A549 treated with RU486 at 1 μM for 4 hours (cell line): Measurements from ENCODE around the gene WFS1. TPM values are rescaled to one million over a fixed set of nuclear protein-coding genes. Genes with fewer than 3 reads are reported as not detected.

Experiments used
- total RNA-seq: library from RNA; stranded (reverse); fragments of 200-300 nt; extraction: Qiagen RNA extraction; gene quantifications from 5 replicates; pipeline ENCODE4 v1.2.3, GENCODE V29; 2022; ENCODE audit warnings: low read depth

The WFS1 gene, protein sequence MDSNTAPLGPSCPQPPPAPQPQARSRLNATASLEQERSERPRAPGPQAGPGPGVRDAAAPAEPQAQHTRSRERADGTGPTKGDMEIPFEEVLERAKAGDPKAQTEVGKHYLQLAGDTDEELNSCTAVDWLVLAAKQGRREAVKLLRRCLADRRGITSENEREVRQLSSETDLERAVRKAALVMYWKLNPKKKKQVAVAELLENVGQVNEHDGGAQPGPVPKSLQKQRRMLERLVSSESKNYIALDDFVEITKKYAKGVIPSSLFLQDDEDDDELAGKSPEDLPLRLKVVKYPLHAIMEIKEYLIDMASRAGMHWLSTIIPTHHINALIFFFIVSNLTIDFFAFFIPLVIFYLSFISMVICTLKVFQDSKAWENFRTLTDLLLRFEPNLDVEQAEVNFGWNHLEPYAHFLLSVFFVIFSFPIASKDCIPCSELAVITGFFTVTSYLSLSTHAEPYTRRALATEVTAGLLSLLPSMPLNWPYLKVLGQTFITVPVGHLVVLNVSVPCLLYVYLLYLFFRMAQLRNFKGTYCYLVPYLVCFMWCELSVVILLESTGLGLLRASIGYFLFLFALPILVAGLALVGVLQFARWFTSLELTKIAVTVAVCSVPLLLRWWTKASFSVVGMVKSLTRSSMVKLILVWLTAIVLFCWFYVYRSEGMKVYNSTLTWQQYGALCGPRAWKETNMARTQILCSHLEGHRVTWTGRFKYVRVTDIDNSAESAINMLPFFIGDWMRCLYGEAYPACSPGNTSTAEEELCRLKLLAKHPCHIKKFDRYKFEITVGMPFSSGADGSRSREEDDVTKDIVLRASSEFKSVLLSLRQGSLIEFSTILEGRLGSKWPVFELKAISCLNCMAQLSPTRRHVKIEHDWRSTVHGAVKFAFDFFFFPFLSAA
- 12.5 to 18.5 TPM (median 16.3 TPM) in 5 replicates for total RNA-seq

DNA sequence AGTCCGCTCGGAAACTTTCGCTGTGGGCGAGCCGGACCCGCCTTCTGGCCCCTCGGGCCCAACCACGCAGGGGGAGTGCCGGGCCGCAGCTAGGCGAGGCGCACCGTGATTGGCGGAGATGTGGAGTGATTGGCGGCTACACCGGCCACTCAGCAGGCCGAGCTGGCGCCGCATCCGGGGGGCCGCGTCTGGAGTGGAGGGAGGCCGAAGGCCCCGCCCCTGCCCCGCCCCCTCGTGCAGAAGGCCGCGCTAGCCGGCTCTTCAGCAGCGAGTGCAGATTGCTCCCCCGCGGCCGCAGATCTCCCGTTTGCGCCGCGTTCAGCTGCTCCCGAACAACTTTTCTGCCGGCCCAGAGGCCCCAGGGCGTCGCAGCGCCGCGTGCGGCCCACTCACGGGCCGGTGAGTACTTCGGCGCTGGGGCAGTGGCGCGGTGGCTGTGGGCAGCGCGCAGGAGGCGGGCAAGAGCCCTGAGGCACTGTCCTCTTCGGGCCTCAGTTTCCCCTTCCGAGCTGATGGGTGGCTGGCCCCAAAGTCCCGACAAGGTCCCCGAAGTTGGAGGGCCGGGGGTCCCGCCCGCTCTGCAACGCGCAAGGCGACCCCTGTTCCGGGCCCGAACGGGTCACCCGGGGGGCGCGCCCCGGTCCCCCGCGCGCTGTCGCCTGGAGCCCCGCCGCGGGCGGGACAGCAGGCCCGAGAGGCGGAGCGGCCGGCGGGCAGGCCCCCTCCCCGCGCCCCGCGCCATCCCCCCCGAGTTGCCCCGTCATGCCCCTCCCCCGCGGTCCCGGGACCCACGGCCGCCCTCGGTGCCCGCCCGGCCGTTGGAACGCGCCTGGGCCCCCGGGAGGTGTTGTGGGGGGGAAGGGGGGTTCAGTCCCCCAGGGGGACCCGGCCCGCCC, at the start of gene WFS1:
Gene WFS1 (plus strand): TSS at position 235 of the 896 bp plus-strand sequence. CDS start 7,606 bp downstream, outside the sequence.

Other genes starting within 250 kb of the WFS1 start
- gene JAKMIP1, start 69.3 kb upstream of the WFS1 start, total RNA-seq: not detected in 5 replicates
- gene PPP2R2C, start 202.8 kb downstream of the WFS1 start, total RNA-seq: 28.1 to 37.9 TPM (median 35.6 TPM) in 5 replicates